HuH-7.5 (cell line): ENCODE measurements around the gene XPO6.

ENCODE experiments used
- DNase-seq: peaks from one replicate; pipeline ENCODE4 v3.0.0; 2011; ENCODE audit warnings: low spot score

Gene XPO6

DNA sequence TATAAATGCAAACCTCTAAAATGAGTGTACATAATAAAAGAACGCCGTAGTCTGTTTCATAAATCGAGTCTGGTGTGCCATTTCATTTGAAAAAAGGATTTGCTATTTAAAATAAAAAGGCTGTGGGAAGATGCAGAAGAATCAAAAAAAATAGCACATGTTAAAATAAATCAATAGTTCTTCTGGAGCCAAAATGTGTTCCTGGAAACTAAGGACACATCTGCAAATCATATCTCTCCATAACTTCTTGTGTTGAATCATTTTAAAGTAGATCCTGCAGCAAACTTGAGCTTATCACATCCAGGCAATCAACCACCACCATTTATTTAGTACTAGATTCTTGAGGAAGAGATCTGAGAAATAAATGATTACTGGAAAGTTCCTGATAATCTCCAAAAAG is 29.0 kb downstream of the XPO6 start:
- DNase-seq = no peak

GRCh38 chr16:28182183-28182582 is 29.6 kb downstream of the XPO6 start:
- DNase-seq = no peak

DNA sequence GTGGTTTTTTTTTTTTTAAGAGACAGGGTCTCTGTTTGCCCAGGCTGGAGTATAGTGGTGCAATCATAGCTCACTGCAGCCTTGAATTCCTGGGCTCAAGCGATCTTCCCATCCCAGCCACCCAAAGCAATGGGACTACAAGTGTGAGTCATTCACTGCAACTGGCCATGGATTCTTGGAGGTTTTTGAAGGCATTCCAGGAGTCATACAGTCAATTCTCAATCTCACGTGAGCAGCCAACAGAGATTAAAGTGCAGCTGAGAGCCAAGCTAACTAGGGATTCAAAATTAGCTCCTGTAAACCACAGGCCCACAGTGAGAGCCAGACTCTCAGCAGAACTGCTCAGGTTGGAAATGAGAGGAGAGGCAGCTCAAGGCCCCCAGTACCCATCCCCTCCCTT is 30.2 kb downstream of the XPO6 start:
- no peak for DNase-seq

DNA sequence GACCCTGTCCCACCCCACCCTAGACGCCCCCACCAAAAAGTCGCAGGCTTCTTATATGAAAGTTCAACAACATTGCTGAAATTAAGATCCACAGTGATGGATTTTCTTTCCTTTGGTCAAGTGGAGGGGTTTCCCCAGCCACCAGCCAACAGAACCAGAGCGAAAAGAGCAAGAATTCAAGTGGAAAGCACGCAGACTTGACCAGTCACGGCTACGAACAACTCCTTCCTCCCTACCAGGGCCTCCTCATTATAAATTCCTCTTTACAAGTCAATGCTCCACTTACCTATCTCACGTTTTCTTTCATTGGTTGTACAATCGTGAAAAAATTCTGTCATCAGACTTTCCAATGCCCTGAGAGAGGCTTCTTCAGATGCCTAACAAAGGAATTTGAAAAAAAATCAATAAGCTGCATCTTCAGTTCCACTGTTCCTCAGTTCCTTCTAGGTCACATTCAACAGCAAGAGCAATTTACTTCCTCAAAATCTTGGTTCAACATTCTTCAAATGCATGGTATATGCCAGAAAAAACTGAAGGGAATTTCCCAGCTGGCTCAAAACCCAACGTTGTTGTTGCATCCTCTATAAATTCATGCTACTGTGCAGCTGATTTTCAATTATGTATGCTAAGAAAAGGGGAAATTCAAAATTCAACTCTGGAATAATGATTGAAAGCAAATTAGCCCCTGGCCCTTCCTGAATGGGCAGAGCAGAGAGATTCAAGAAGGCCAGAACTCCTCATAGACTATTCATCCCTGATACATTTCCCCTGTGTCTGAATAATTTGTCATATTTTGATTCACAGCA is 30.9 kb downstream of the XPO6 start:
- no peak for DNase-seq

DNA sequence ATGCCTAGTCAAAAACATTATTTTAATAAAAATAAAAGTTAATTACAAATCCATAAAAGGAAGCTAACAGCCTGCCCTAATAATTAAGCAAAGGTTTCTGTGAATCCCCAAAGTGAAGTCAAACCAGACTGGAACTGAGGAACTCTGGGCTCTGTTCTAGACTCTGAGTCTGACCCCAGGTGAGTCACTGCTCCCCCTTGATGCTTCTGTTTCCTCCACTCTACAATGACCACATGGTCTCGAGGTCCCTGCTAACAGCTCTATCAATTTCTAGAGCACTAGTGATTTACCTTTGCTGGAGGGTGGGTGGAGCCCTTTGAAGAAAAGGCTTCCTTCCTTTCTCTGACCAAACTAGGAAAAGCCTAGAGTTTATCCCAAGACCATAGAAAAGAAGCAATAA is 32.4 kb downstream of the XPO6 start:
- no peak for DNase-seq

DNA sequence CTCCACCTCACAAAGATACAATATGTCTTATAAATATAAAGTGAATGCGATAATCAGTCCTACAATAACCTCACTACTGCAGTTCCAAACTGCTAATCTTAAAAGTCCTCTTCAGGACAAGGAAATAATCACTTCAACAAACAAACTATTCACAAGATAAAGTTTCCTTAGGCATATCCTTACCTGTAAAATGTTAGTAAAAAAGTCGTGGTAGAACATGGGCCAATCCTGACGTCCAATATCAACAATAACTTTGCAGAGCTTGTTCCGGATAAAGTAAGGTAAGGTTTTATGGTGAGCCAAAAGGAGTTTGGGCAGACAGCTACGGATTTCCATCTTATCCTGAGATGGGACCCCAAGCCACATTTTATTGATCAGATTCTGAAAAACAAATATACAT is 36.0 kb downstream of the XPO6 start:
- DNase-seq = no peak

DNA sequence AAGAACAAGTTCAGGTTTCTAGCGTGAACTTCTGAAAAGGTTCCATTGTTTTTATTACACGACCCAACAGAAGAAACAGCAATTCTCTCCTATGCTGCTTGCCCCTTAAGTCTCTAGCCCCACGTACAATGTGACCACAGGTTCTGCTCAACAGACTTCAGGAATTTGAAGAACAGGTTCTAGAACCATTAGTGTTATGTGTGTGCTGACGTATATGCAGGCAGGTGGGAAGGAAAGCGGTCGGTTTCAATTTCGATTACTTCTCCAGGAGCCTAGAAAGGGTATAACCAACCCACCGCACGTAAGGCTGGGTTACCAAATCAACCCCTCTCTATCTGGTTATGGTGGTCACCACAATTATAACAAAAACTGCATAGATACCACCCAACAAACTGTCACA is 39.4 kb downstream of the XPO6 start:
- DNase-seq = no peak

DNA sequence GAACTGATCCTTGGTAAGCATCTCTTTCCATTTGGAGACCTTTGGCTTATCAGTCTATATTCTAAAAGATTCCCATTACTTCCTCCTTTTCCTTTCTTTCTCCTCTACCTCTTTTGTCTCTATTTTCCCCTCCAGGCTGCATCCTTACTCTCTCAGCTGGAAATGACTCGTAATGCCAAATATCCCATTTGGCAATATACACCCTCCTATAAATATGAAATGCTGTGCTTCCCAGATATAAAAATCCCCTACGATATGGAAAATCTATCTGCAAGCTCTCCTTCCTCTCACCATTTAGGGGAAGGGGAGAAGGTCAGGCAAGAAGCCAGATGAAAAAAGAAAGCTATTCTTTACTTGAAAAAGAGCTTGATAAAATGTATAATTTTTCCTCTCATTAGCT is 39.9 kb downstream of the XPO6 start:
- no peak for DNase-seq

DNA sequence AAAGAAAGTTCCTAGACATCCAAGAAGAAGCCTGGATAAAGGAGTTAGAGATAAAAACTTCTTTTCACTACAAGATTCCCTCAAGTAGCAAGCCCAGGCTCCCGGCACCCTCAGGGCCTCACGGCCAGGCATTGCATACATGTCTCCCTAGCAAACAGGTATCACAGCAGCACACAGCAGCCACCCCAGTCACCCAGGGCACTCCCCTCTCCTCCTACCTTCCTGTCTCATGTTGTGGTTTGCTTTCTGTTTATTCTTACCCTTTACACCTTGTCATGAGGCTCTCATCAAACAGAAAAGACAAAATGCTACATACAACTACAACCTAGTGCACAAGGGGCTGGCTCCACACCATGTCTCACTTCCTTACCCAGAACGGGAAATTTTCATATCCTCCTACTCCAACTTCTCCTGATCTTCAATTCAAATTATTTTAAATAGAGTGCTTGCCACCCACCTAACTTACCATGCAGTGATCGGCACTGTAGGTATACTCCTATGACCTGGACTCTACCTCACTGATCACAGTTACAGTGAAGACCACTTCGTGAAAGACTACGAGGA is 42.7 kb downstream of the XPO6 start:
- no peak for DNase-seq

DNA sequence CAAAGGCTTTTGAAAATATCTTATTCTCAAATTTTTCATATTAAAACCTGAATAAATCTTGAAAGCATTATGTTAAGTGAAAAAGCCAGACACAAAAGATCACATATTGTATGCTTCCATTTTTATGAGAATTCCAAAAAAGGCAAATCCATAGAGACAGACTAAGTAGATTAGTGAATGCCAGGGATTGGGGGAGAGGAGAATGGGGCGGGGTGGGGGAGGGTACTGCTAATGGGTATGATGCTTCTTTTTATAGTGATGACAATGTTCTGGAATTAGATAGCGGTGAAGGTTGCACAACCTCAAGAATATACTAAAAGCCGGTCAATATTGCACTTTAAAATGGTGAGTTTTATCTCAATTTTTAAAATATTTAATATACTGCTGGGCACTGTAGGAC is 44.0 kb downstream of the XPO6 start:
- DNase-seq = no peak

GRCh38 chr16:28167221-28167620 is 44.5 kb downstream of the XPO6 start:
- no peak for DNase-seq

GRCh38 chr16:28166394-28167208 is 45.2 kb downstream of the XPO6 start:
- no peak for DNase-seq

DNA sequence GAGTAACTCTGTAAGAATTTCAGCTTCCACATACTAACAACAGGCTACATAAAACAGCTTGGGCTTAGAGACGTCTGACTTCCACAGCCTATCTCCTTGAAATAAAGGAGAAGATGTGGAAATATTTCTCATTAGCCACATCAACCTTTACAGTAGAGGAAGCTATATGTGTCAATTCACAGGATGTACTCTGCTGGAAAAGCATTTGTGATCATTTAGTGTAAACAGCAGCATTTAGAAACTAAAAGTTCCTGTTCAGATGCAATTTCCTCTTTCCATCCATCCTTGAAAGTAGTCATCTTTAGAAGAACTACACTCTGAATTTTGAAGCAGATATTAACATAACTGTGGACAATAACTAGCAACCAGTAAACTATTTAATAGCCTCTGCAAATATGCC is 46.2 kb downstream of the XPO6 start:
- DNase-seq = no peak

DNA sequence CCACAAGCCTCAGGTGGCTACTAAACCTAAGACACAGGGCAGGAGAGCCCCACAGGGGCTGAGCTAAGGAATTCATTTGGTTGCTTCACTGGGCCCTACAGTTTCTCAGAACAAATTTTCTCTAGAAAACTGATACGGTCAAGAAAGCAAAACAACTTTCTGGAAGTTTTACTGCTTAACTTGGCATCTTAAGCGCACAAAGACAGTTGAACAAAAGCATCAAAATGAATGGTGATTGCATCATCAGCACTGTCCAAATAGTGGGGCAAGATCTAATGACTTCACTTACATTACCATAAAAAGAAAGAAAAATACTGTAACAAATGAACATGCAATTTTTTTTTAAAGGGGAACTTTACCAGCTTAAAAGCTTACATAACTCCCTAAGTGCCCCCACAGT is 47.6 kb downstream of the XPO6 start:
- no peak for DNase-seq

GRCh38 chr16:28163699-28164098 is 48.1 kb downstream of the XPO6 start:
- no peak for DNase-seq

- DNase-seq = no peak
Observed at GRCh38 chr16:28162326-28162877, 49.4 kb downstream of the XPO6 start.

- no peak for DNase-seq
Observed at GRCh38 chr16:28161626-28162025, 50.1 kb downstream of the XPO6 start.

- DNase-seq = no peak
Observed at GRCh38 chr16:28158136-28158535, 53.6 kb downstream of the XPO6 start.

- DNase-seq = no peak
Observed at GRCh38 chr16:28156056-28156680, 55.6 kb downstream of the XPO6 start.

GRCh38 chr16:28155293-28155692 is 56.5 kb downstream of the XPO6 start:
- DNase-seq = no peak

DNA sequence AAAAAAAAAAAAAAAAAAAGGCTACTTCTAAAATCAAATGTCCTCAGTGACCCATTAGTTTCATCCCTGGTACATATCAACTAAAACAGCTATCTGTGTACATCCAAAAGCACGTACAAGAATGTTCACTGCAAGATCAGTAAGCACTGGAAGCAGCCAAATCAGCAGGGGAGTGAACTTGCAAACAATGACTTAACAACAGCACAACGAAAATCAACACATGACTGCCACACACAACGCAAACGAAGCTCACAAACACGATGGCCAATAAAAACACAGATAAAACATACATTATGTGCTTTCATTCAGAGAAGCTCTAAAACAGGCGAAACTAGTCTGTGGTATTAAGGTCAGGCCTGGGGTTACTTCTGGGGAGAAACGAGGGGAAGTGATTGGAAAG is 60.6 kb downstream of the XPO6 start:
- DNase-seq = no peak
